Astrocyte (in vitro differentiated cells and primary cell): ENCODE results near the gene SERPINB1. TPM values are rescaled to one million over a fixed set of nuclear protein-coding genes. Genes with fewer than 3 reads are reported as not detected.

Experiments
- DNase-seq: peaks from one replicate; pipeline ENCODE4 v3.0.0-alpha.2; 2010; ENCODE audit warnings: low read depth
- FAIRE-seq: peaks from 2 replicates; lab custom pipeline; 2011; peaks lifted over from hg19 to GRCh38; lab: Jason Lieb, UNC
- H2AFZ ChIP-seq: 2 replicates; pipeline ENCODE4 v1.6.0; 2012; ENCODE audit warnings: low read depth, low read length, inconsistent platforms
- H3K27ac ChIP-seq: 2 replicates; pipeline ENCODE4 v1.5.1; 2011; ENCODE audit warnings: low read depth, low read length, inconsistent platforms
- H3K27me3 ChIP-seq: 2 replicates; pipeline ENCODE4 v1.6.0; 2011; ENCODE audit warnings: low read length, inconsistent platforms; ENCODE audit not compliant: insufficient read depth
- H3K36me3 ChIP-seq: 2 replicates; pipeline ENCODE4 v1.5.1; 2011; ENCODE audit warnings: low read length, inconsistent platforms; ENCODE audit not compliant: insufficient read depth
- H3K4me1 ChIP-seq: 2 replicates; pipeline ENCODE4 v1.5.1; 2011; ENCODE audit warnings: low read length, inconsistent platforms; ENCODE audit not compliant: insufficient read depth
- H3K4me2 ChIP-seq: 2 replicates; pipeline ENCODE4 v1.6.0; 2012; ENCODE audit warnings: low read length, inconsistent platforms
- H3K4me3 ChIP-seq: 2 replicates; pipeline ENCODE4 v1.5.1; 2011; ENCODE audit warnings: low read depth, mild to moderate bottlenecking, low read length, inconsistent platforms; ENCODE audit not compliant: insufficient read depth
- H3K79me2 ChIP-seq: 2 replicates; pipeline ENCODE4 v1.6.0; 2012; ENCODE audit warnings: mild to moderate bottlenecking, low read length, inconsistent platforms; ENCODE audit not compliant: insufficient read depth
- H3K9ac ChIP-seq: 2 replicates; pipeline ENCODE4 v1.6.0; 2012; ENCODE audit warnings: mild to moderate bottlenecking, low read length, inconsistent platforms
- H3K9me3 ChIP-seq: 2 replicates; pipeline ENCODE4 v1.5.1; 2012; ENCODE audit warnings: low read depth, mild to moderate bottlenecking, low read length, inconsistent platforms; ENCODE audit not compliant: insufficient read depth
- H4K20me1 ChIP-seq: 2 replicates; pipeline ENCODE4 v1.6.0; 2012; ENCODE audit warnings: low read length, inconsistent platforms; ENCODE audit not compliant: insufficient read depth
- H3K27ac Mint-ChIP-seq: one replicate; pipeline ENCODE4 v1.8.0; 2021; ENCODE audit warnings: mild to moderate bottlenecking, mixed read lengths; ENCODE audit not compliant: unreplicated experiment
- H3K27me3 Mint-ChIP-seq: one replicate; pipeline ENCODE4 v1.8.0; 2021; ENCODE audit warnings: low read depth, mixed read lengths; ENCODE audit not compliant: unreplicated experiment
- H3K36me3 Mint-ChIP-seq: one replicate; pipeline ENCODE4 v1.8.0; 2021; ENCODE audit warnings: low read depth, mixed read lengths; ENCODE audit not compliant: unreplicated experiment
- H3K4me1 Mint-ChIP-seq: one replicate; pipeline ENCODE4 v1.8.0; 2021; ENCODE audit warnings: low read depth, mixed read lengths; ENCODE audit not compliant: unreplicated experiment
- H3K4me3 Mint-ChIP-seq: one replicate; pipeline ENCODE4 v1.8.0; 2021; ENCODE audit warnings: mild to moderate bottlenecking, moderate library complexity, mixed read lengths; ENCODE audit not compliant: unreplicated experiment
- H3K9me3 Mint-ChIP-seq: one replicate; pipeline ENCODE4 v1.8.0; 2021; ENCODE audit warnings: mild to moderate bottlenecking, mixed read lengths; ENCODE audit not compliant: unreplicated experiment
- CTCF ChIP-seq: IDR thresholded peaks from 2 replicates; pipeline ENCODE4 v1.5.1; 2011; ENCODE audit warnings: low read depth, mild to moderate bottlenecking, inconsistent platforms, low read length, moderate library complexity; ENCODE audit not compliant: insufficient read depth
- EZH2 ChIP-seq: IDR thresholded peaks from 2 replicates; pipeline ENCODE4 v1.6.1; 2012; ENCODE audit warnings: mild to moderate bottlenecking, low read length, inconsistent platforms; ENCODE audit not compliant: insufficient read depth
- total RNA-seq: library from RNA; stranded (reverse); gene quantifications from 2 replicates; pipeline ENCODE4 v1.2.1, GENCODE V29; 2021

Gene SERPINB1
- total RNA-seq, 1 donor from 2014 or later = 1.5 TPM

- no peaks in the 10 kb centered on the region for H4K20me1 ChIP-seq
- no peak for DNase-seq
- Mint-ChIP-seq H3K36me3 (peaks cover 5% of the 10 kb centered on the region), H3K4me3 (no peak overlapping the region), H3K9me3 (no peaks in the 10 kb centered on the region), H3K27ac (no peak overlapping the region), H3K27me3 (no peaks in the 10 kb centered on the region), H3K4me1 (peaks cover 20% of the 10 kb centered on the region)
- FAIRE-seq = no peak
- H3K4me2 ChIP-seq = no peak overlapping the region
- H3K36me3 ChIP-seq = no peaks in the 10 kb centered on the region
- H3K79me2 ChIP-seq = no peaks in the 10 kb centered on the region
- no peak overlapping the region for H3K9ac ChIP-seq
- H3K9me3 ChIP-seq = no peaks in the 10 kb centered on the region
- TF ChIP-seq EZH2 (no peak), CTCF (no peak)
- H2AFZ ChIP-seq = no peak overlapping the region
- H3K4me3 ChIP-seq = no peak overlapping the region
- H3K27me3 ChIP-seq = no peaks in the 10 kb centered on the region
- H3K4me1 ChIP-seq = peaks cover 27% of the 10 kb centered on the region
- H3K27ac ChIP-seq = no peak overlapping the region
These were observed 3.4 kb downstream of the SERPINB1 start for GRCh38 chr6:2838251-2838650.

- FAIRE-seq = no peak
- H3K36me3 Mint-ChIP-seq = peaks cover 5% of the 10 kb centered on the region
- H3K27ac Mint-ChIP-seq = no peak overlapping the region
- H3K4me3 Mint-ChIP-seq = no peak overlapping the region
- H3K9me3 ChIP-seq = no peaks in the 10 kb centered on the region
- H3K4me1 ChIP-seq = peaks cover 4% of the 10 kb centered on the region
- no peak for DNase-seq
- no peak overlapping the region for H2AFZ ChIP-seq
- H3K79me2 ChIP-seq = no peaks in the 10 kb centered on the region
- H3K27me3 ChIP-seq = no peaks in the 10 kb centered on the region
- H3K27me3 Mint-ChIP-seq = no peaks in the 10 kb centered on the region
- no peak overlapping the region for H3K4me2 ChIP-seq
- H3K9me3 Mint-ChIP-seq = no peaks in the 10 kb centered on the region
- no peak overlapping the region for H3K9ac ChIP-seq
- TF ChIP-seq CTCF (no peak), EZH2 (no peak)
- H3K4me1 Mint-ChIP-seq = peaks cover 5% of the 10 kb centered on the region
- no peak overlapping the region for H3K4me3 ChIP-seq
- no peak overlapping the region for H3K27ac ChIP-seq
- no peaks in the 10 kb centered on the region for H3K36me3 ChIP-seq
- H4K20me1 ChIP-seq = no peaks in the 10 kb centered on the region
These were observed 7.4 kb downstream of the SERPINB1 start for GRCh38 chr6:2834262-2834661.

GRCh38 chr6:2831392-2831791 is 10.3 kb downstream of the SERPINB1 start:
- H4K20me1 ChIP-seq = no peaks in the 10 kb centered on the region
- no peak overlapping the region for H3K4me2 ChIP-seq
- H3K79me2 ChIP-seq = no peaks in the 10 kb centered on the region
- no peak overlapping the region for H3K4me3 ChIP-seq
- Mint-ChIP-seq H3K9me3 (no peaks in the 10 kb centered on the region), H3K4me3 (no peak overlapping the region), H3K4me1 (no peaks in the 10 kb centered on the region), H3K27me3 (no peaks in the 10 kb centered on the region), H3K36me3 (no peaks in the 10 kb centered on the region), H3K27ac (no peak overlapping the region)
- no peak for TF ChIP-seq CTCF
- no peak for TF ChIP-seq EZH2
- no peaks in the 10 kb centered on the region for H3K36me3 ChIP-seq
- DNase-seq (no peak), FAIRE-seq (no peak)
- no peak overlapping the region for H3K27ac ChIP-seq
- no peaks in the 10 kb centered on the region for H3K27me3 ChIP-seq
- H3K4me1 ChIP-seq = no peaks in the 10 kb centered on the region
- H3K9me3 ChIP-seq = no peaks in the 10 kb centered on the region
- no peak overlapping the region for H2AFZ ChIP-seq
- no peak overlapping the region for H3K9ac ChIP-seq
